H9 (cell line): ENCODE results near the gene OXCT1. TPM values are rescaled to one million over a fixed set of nuclear protein-coding genes. Genes with fewer than 3 reads are reported as not detected.

Experiments
- DNase-seq: peaks from one replicate; pipeline ENCODE4 v3.0.0-alpha.2; 2017
- H2AFZ ChIP-seq: one replicate; pipeline ENCODE4 v1.6.1; 2013; ENCODE audit warnings: mild to moderate bottlenecking, low read length, control low read depth, moderate library complexity
- H2AK5ac ChIP-seq: 2 replicates; pipeline ENCODE4 v1.6.1; 2013; ENCODE audit warnings: low read length, control low read depth, mixed read lengths; ENCODE audit not compliant: insufficient read length
- H2BK120ac ChIP-seq: one replicate; pipeline ENCODE4 v1.6.1; 2013; ENCODE audit warnings: low read depth, mild to moderate bottlenecking, low read length, control low read depth, inconsistent platforms; ENCODE audit not compliant: poor library complexity, severe bottlenecking
- H2BK12ac ChIP-seq: 2 replicates; pipeline ENCODE4 v1.6.1; 2013; ENCODE audit warnings: low read length, control low read depth, mixed read lengths, low read depth; ENCODE audit not compliant: insufficient read length
- H2BK15ac ChIP-seq: 2 replicates; pipeline ENCODE4 v1.6.1; 2013; ENCODE audit warnings: low read depth, low read length, control low read depth
- H2BK20ac ChIP-seq: one replicate; pipeline ENCODE4 v1.6.1; 2013; ENCODE audit warnings: low read depth, mild to moderate bottlenecking, low read length, control low read depth, inconsistent platforms; ENCODE audit not compliant: poor library complexity, severe bottlenecking
- H2BK5ac ChIP-seq: 2 replicates; pipeline ENCODE4 v1.6.1; 2013; ENCODE audit warnings: low read length, control low read depth, mixed read lengths; ENCODE audit not compliant: insufficient read length
- H3K14ac ChIP-seq: 2 replicates; pipeline ENCODE4 v1.6.1; 2013; ENCODE audit warnings: low read length, control low read depth; ENCODE audit not compliant: insufficient read depth
- H3K18ac ChIP-seq: 2 replicates; pipeline ENCODE4 v1.6.1; 2013; ENCODE audit warnings: low read depth, mild to moderate bottlenecking, mixed read lengths, low read length, control low read depth; ENCODE audit not compliant: insufficient read length
- H3K23ac ChIP-seq: 2 replicates; pipeline ENCODE4 v1.6.1; 2013; ENCODE audit warnings: low read length, control low read depth, mixed read lengths, low read depth; ENCODE audit not compliant: insufficient read length
- H3K23me2 ChIP-seq: 2 replicates; pipeline ENCODE4 v1.6.1; 2013; ENCODE audit warnings: low read depth, mild to moderate bottlenecking, mixed read lengths, low read length, control low read depth; ENCODE audit not compliant: insufficient read length, poor library complexity, severe bottlenecking
- H3K27ac ChIP-seq: 2 replicates; pipeline ENCODE4 v1.5.1; 2013; ENCODE audit warnings: low read length, control low read depth, mixed read lengths, low read depth; ENCODE audit not compliant: insufficient read length
- H3K27me3 ChIP-seq: 2 replicates; pipeline ENCODE4 v1.6.1; 2013; ENCODE audit warnings: low read length, control low read depth, inconsistent platforms; ENCODE audit not compliant: insufficient read depth
- H3K4ac ChIP-seq: 2 replicates; pipeline ENCODE4 v1.6.1; 2013; ENCODE audit warnings: low read depth, mild to moderate bottlenecking, control low read depth, inconsistent platforms, low read length, moderate library complexity
- H3K4me1 ChIP-seq: 2 replicates; pipeline ENCODE4 v1.6.1; 2013; ENCODE audit warnings: low read length, control low read depth, inconsistent platforms; ENCODE audit not compliant: insufficient read depth
- H3K4me2 ChIP-seq: 2 replicates; pipeline ENCODE4 v1.6.1; 2013; ENCODE audit warnings: low read length, control low read depth, mixed read lengths; ENCODE audit not compliant: insufficient read length, insufficient read depth
- H3K56ac ChIP-seq: 2 replicates; pipeline ENCODE4 v1.6.1; 2013; ENCODE audit warnings: low read depth, mild to moderate bottlenecking, mixed read lengths, low read length, control low read depth; ENCODE audit not compliant: insufficient read length
- H3K79me1 ChIP-seq: 2 replicates; pipeline ENCODE4 v1.6.1; 2013; ENCODE audit warnings: low read depth, mild to moderate bottlenecking, moderate library complexity, low read length, control low read depth, inconsistent platforms; ENCODE audit not compliant: insufficient read depth, poor library complexity, severe bottlenecking
- H3K79me2 ChIP-seq: 2 replicates; pipeline ENCODE4 v1.6.1; 2013; ENCODE audit warnings: low read length, control low read depth, inconsistent platforms; ENCODE audit not compliant: insufficient read depth
- H3K9ac ChIP-seq: 2 replicates; pipeline ENCODE4 v1.6.1; 2013; ENCODE audit warnings: low read length, control low read depth, mixed read lengths; ENCODE audit not compliant: insufficient read length; ENCODE audit errors: extremely low read depth
- H3K9me3 ChIP-seq: one replicate; pipeline ENCODE4 v1.6.1; 2013; ENCODE audit warnings: low read depth, low read length, inconsistent platforms; ENCODE audit not compliant: control insufficient read depth
- H3T11ph ChIP-seq: one replicate; pipeline ENCODE4 v1.6.1; 2013; ENCODE audit warnings: mild to moderate bottlenecking, low read length, control low read depth, inconsistent platforms
- H4K20me1 ChIP-seq: one replicate; pipeline ENCODE4 v1.6.1; 2013; ENCODE audit not compliant: control insufficient read depth, insufficient read length, insufficient read depth
- H4K5ac ChIP-seq: 2 replicates; pipeline ENCODE4 v1.6.1; 2013; ENCODE audit warnings: low read depth, mild to moderate bottlenecking, mixed read lengths, low read length, control low read depth; ENCODE audit not compliant: insufficient read length
- H4K8ac ChIP-seq: replicated peaks from 2 replicates; pipeline ENCODE4 v1.6.1; 2013; ENCODE audit warnings: low read length, control low read depth, mixed read lengths, low read depth; ENCODE audit not compliant: insufficient read length
- H4K91ac ChIP-seq: 2 replicates; pipeline ENCODE4 v1.6.1; 2013; ENCODE audit warnings: low read depth, mild to moderate bottlenecking, moderate library complexity, mixed read lengths, low read length, control low read depth; ENCODE audit not compliant: insufficient read length
- H3K27ac Mint-ChIP-seq, 3 experiments: 2 replicates in 2 of 3; 3 replicates in 1 of 3; pipeline ENCODE4 v1.8.0; 2020 to 2021; ENCODE audit warnings: mixed read lengths in 3 of 3, mild to moderate bottlenecking in 1 of 3, moderate library complexity in 1 of 3
- H3K27me3 Mint-ChIP-seq: 2 replicates; pipeline ENCODE4 v1.8.0; 2021; ENCODE audit warnings: low read depth, mild to moderate bottlenecking, moderate library complexity, mixed read lengths
- H3K36me3 Mint-ChIP-seq, 3 experiments: 2 replicates in 2 of 3; 3 replicates in 1 of 3; pipeline ENCODE4 v1.8.0; 2020 to 2021; ENCODE audit warnings: low read depth in 3 of 3, mixed read lengths in 3 of 3; ENCODE audit not compliant: insufficient read depth in 1 of 3
- H3K4me1 Mint-ChIP-seq, 2 experiments: 2 replicates each; pipeline ENCODE4 v1.8.0; 2020; ENCODE audit warnings: mixed read lengths in 2 of 2
- H3K4me3 Mint-ChIP-seq, 2 experiments: 2 replicates in 1 of 2; 3 replicates in 1 of 2; pipeline ENCODE4 v1.8.0; 2020 to 2021; ENCODE audit warnings: mild to moderate bottlenecking in 2 of 2, mixed read lengths in 2 of 2, moderate library complexity in 1 of 2
- H3K9me3 Mint-ChIP-seq, 2 experiments: 2 replicates in 1 of 2; 3 replicates in 1 of 2; pipeline ENCODE4 v1.8.0; 2020; ENCODE audit warnings: mild to moderate bottlenecking in 2 of 2, mixed read lengths in 2 of 2, moderate library complexity in 1 of 2
- CTCF ChIP-seq: fragments of 200-600 bp; sonication (generic); conservative IDR thresholded peaks from 3 replicates; pipeline ENCODE4 v1.8.0; 2021; ENCODE audit warnings: antibody characterized with exemption, mild to moderate bottlenecking
- WGBS: extraction: QIAGEN DNeasy Blood & Tissue Kit; methylation state at CpG from one replicate; pipeline ENCODE4 v1.1.7; 2013; ENCODE audit warnings: missing lambda C conversion rate, low lambda C conversion rate, mixed read lengths; ENCODE audit not compliant: insufficient read length; ENCODE audit errors: extremely low coverage; 5-methylcytosine and 5-hydroxymethylcytosine counted together
- total RNA-seq: library from RNA; stranded (reverse); gene quantifications from 2 replicates; pipeline ENCODE4 v1.2.1, GENCODE V29; 2021

OXCT1 gene
- total RNA-seq, 1 experiment from 2014 or later, result 25.6 TPM

DNA sequence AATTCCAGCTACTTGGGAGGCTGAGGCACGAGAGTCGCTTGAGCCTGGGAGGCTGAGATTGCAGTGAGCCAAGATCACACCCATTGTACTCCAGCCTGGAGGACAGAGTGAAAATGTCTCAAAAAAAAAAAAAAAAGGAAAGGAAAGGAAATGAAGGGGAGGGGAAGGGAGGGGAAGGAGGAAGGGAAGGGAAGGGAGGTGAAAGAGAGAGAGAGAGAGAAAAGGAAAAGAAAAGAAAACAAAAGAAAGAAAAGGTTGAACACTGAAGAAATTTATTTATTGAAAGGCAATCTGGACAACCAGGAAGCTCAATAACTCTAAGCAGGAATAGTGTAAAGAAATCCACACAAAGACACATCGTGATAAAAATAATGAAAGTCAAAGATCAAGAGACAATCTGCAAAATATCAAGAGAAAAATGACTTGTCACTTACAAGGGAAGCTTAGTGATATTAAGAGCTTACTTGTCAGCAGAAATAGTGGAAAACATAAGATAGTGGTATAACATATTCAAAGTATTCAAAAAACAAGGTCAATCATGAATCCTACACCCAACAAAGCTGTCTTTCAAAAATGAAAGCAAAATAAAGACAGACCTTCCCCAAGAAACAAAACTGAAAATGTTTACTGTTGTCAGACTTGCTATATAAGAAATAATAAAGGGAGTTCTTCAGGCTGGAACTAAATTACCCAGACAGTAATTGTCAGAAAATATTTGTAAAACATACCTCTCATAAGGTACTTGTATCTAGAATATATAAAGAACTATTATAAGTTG lies 23.0 kb upstream of the OXCT1 start:
- Mint-ChIP-seq H3K27me3 (peaks cover 20% of the 10 kb centered on the region), H3K27ac (no peak overlapping the region), H3K4me3 (no peak overlapping the region), H3K36me3 (0 out of 7 replicates have a peak, but pooled peaks cover 0 to 1% (median 0%) of the 10 kb centered on the region in 3 experiments), H3K4me1 (peaks cover 9 to 10% of the 10 kb centered on the region in 2 experiments), H3K9me3 (peaks cover 0 to 10% of the 10 kb centered on the region in 2 experiments; a peak in 4 of 5 replicates)
- no peak for TF ChIP-seq CTCF
- WGBS, result no CpG with 5 or more reads among the region's 3 CpGs
- Histone ChIP-seq H4K20me1 (no peaks in the 10 kb centered on the region), H3K4me1 (no peaks in the 10 kb centered on the region), H3K79me2 (no peaks in the 10 kb centered on the region), H3K9me3 (no peaks in the 10 kb centered on the region), H3K9ac (no peak overlapping the region), H3K14ac (no peak overlapping the region), H2AFZ (no peak overlapping the region), H3K27ac (no peak overlapping the region), H3K56ac (no peak overlapping the region), H3K18ac (no peak overlapping the region), H3K4me2 (no peak overlapping the region), H4K5ac (no peak overlapping the region), H4K8ac (no peak overlapping the region), H2AK5ac (no peak overlapping the region), H3T11ph (no peak overlapping the region), H3K4ac (no peak overlapping the region), H2BK20ac (no peak overlapping the region), H2BK12ac (no peak overlapping the region), H2BK15ac (no peak overlapping the region), H4K91ac (no peak overlapping the region), H2BK120ac (no peak overlapping the region), H3K23me2 (no peaks in the 10 kb centered on the region), H2BK5ac (no peak overlapping the region), H3K79me1 (no peaks in the 10 kb centered on the region), H3K27me3 (no peaks in the 10 kb centered on the region), H3K23ac (no peak overlapping the region)
- DNase-seq, result no peak
